HG02763 (cell line): Measurements from ENCODE around the gene MAP3K20.
"Not testable (repeated sequence)": the region's sequence is repeated elsewhere in the genome, so short reads cannot be mapped to it uniquely, and the experiment has no call there.

ENCODE experiments used
- ATAC-seq: cut with Tn5 transposase; IDR thresholded peaks from one replicate; pipeline ENCODE4 v1.9.1; 2021; ENCODE audit warnings: mild to moderate bottlenecking, moderate library complexity; ENCODE audit not compliant: unreplicated experiment

Gene MAP3K20

GRCh38 chr2:173153301-173153885 lies 77.7 kb downstream of the MAP3K20 start:
- no peak for ATAC-seq

- no peak for ATAC-seq
These were observed 82.1 kb downstream of the MAP3K20 start for GRCh38 chr2:173157676-173158293.

GRCh38 chr2:173159791-173160463 lies 84.3 kb downstream of the MAP3K20 start:
- ATAC-seq: no peak

GRCh38 chr2:173160618-173161017 lies 85.0 kb downstream of the MAP3K20 start:
- no peak for ATAC-seq

GRCh38 chr2:173161040-173161439 lies 85.4 kb downstream of the MAP3K20 start:
- no peak for ATAC-seq

- no peak for ATAC-seq
These were observed 85.9 kb downstream of the MAP3K20 start for GRCh38 chr2:173161507-173161906.

GRCh38 chr2:173163357-173163756 lies 87.7 kb downstream of the MAP3K20 start:
- not testable (repeated sequence) for ATAC-seq

- no peak for ATAC-seq
These were observed 88.8 kb downstream of the MAP3K20 start for GRCh38 chr2:173164396-173164795.

GRCh38 chr2:173165443-173166238 lies 90.0 kb downstream of the MAP3K20 start:
- ATAC-seq: no peak

GRCh38 chr2:173171321-173171720 lies 95.7 kb downstream of the MAP3K20 start:
- ATAC-seq: no peak

GRCh38 chr2:173171924-173172643 lies 96.4 kb downstream of the MAP3K20 start:
- no peak for ATAC-seq

- ATAC-seq: not testable (repeated sequence)
These were observed 98.7 kb downstream of the MAP3K20 start for GRCh38 chr2:173174339-173174738.

- no peak for ATAC-seq
These were observed 99.6 kb downstream of the MAP3K20 start for GRCh38 chr2:173175222-173175621.

- no peak for ATAC-seq
These were observed 106.3 kb downstream of the MAP3K20 start for GRCh38 chr2:173181982-173182381.

GRCh38 chr2:173184031-173185004 lies 108.7 kb downstream of the MAP3K20 start:
- no peak for ATAC-seq

- no peak for ATAC-seq
These were observed 109.8 kb downstream of the MAP3K20 start for GRCh38 chr2:173185437-173185836.

- no peak for ATAC-seq
These were observed 112.5 kb downstream of the MAP3K20 start for GRCh38 chr2:173187941-173188788.

- no peak for ATAC-seq
These were observed 116.0 kb downstream of the MAP3K20 start for GRCh38 chr2:173191601-173192000.

- ATAC-seq: no peak
These were observed 116.4 kb downstream of the MAP3K20 start for GRCh38 chr2:173192071-173192470.
